HEK293 (cell line): ENCODE data around the gene RFPL1.

Experiments
- CTCF ChIP-seq: fragments of 450-650 bp; formaldehyde crosslinking; IDR thresholded peaks from 2 replicates; pipeline ENCODE4 v1.5.1; 2016; ENCODE audit warnings: missing biosample characterization, missing genetic modification characterization
- HOXC10 ChIP-seq: sonication (generic); formaldehyde crosslinking; IDR thresholded peaks from 2 replicates; pipeline ENCODE4 v1.8.1; 2023; ENCODE audit warnings: mild to moderate bottlenecking, missing genetic modification reagents
- KLF9 ChIP-seq: fragments of 450-650 bp; formaldehyde crosslinking; IDR thresholded peaks from 2 replicates; pipeline ENCODE4 v1.5.1; 2016; ENCODE audit warnings: missing biosample characterization, missing genetic modification characterization, low read depth
- REPIN1 ChIP-seq: fragments of 450-650 bp; formaldehyde crosslinking; IDR thresholded peaks from 2 replicates; pipeline ENCODE4 v1.5.1; 2017; ENCODE audit warnings: missing biosample characterization, missing genetic modification characterization, low read depth
- YY1 ChIP-seq: fragments of 450-650 bp; formaldehyde crosslinking; IDR thresholded peaks from 2 replicates; pipeline ENCODE4 v1.5.1; 2018; ENCODE audit warnings: missing biosample characterization, missing genetic modification characterization
- ZBTB21 ChIP-seq: fragments of 450-650 bp; formaldehyde crosslinking; IDR thresholded peaks from 2 replicates; pipeline ENCODE4 v1.5.1; 2017; ENCODE audit warnings: missing biosample characterization, missing genetic modification characterization
- ZEB2 ChIP-seq: fragments of 450-650 bp; formaldehyde crosslinking; IDR thresholded peaks from 2 replicates; pipeline ENCODE4 v1.5.1; 2016; ENCODE audit warnings: missing biosample characterization, missing genetic modification characterization
- ZFP41 ChIP-seq: fragments of 450-650 bp; formaldehyde crosslinking; IDR thresholded peaks from 2 replicates; pipeline ENCODE4 v1.5.1; 2016; ENCODE audit warnings: missing biosample characterization, missing genetic modification characterization, borderline replicate concordance
- ZNF16 ChIP-seq: fragments of 450-650 bp; formaldehyde crosslinking; IDR thresholded peaks from 2 replicates; pipeline ENCODE4 v1.5.1; 2016; ENCODE audit warnings: low read depth, missing biosample characterization, missing genetic modification characterization
- ZNF2 ChIP-seq: fragments of 450-650 bp; formaldehyde crosslinking; IDR thresholded peaks from 2 replicates; pipeline ENCODE4 v1.5.1; 2016; ENCODE audit warnings: missing biosample characterization, missing genetic modification characterization
- ZNF792 ChIP-seq: fragments of 450-650 bp; formaldehyde crosslinking; IDR thresholded peaks from 2 replicates; pipeline ENCODE4 v1.5.1; 2016; ENCODE audit warnings: missing biosample characterization, missing genetic modification characterization
- TF ChIP-seq, protein P1 (sequence below): fragments of 450-650 bp; IDR thresholded peaks from 2 replicates; pipeline ENCODE4 v1.5.1; 2018; ENCODE audit warnings: missing biosample characterization, missing genetic modification characterization

GRCh38 chr22:29426476-29426875, 11.9 kb upstream of the RFPL1 start:
- no peak for TF ChIP-seq ZNF792 (tag by site-specific recombination)
- TF ChIP-seq CTCF (tag by site-specific recombination), result no peak
- TF ChIP-seq ZFP41 (tag by site-specific recombination), result no peak
- no peak for TF ChIP-seq YY1
- no peak for TF ChIP-seq ZEB2 (tag by site-specific recombination)
- TF ChIP-seq, protein P1, sequence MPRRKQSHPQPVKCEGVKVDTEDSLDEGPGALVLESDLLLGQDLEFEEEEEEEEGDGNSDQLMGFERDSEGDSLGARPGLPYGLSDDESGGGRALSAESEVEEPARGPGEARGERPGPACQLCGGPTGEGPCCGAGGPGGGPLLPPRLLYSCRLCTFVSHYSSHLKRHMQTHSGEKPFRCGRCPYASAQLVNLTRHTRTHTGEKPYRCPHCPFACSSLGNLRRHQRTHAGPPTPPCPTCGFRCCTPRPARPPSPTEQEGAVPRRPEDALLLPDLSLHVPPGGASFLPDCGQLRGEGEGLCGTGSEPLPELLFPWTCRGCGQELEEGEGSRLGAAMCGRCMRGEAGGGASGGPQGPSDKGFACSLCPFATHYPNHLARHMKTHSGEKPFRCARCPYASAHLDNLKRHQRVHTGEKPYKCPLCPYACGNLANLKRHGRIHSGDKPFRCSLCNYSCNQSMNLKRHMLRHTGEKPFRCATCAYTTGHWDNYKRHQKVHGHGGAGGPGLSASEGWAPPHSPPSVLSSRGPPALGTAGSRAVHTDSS, result no peak
- no peak for TF ChIP-seq REPIN1
- TF ChIP-seq ZNF2, result no peak
- TF ChIP-seq ZBTB21 (tag by site-specific recombination), result no peak
- no peak for TF ChIP-seq HOXC10 (CRISPR knock-in tag)
- no peak for TF ChIP-seq ZNF16 (tag by site-specific recombination)
- TF ChIP-seq KLF9 (tag by site-specific recombination), result no peak
